NCI-H446 (cell line): ENCODE results near the gene MYO1B.

Source experiments
- DNase-seq, 2 experiments: peaks; one replicate each; lab custom pipeline; 2025; lab: John Stamatoyannopoulos, UW

The MYO1B gene

DNA sequence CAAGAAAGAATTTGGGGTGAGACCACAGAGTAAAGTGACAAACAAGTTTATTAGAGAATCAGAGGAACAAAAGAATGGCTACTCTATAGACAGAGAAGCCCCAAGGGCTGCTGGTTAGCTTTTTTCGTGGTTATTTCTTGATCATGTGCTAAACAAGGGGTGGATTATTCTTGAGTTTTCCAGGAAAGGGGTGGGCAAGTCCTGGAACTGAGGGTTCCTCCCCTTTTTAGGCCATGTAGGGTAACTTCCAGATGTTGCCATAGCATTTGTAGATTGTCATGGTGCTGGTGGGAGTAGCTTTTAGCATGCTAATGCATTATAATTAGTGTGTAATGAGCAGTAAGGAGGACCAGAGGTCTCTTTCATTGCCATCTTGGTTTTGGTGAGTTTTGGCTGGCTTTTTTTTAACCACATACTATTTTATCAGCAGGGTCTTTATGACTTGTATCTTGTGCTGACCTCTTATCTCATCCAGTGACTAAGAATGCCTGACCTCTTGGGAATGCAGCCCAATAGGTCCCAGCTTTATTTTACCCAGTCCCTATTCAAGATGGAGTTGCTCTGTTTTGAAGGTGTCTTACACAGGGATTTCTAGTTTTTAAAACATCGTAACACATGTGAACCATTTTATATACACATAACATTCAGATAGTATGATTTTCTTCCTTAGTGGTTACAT lies 77.8 kb downstream of the MYO1B start:
- DNase-seq, result no peak

GRCh38 chr2:191325651-191326365 lies 80.6 kb downstream of the MYO1B start:
- no peak for DNase-seq

- no peak for DNase-seq
These were observed 82.3 kb downstream of the MYO1B start for GRCh38 chr2:191327484-191327883.

GRCh38 chr2:191328150-191328809 lies 83.1 kb downstream of the MYO1B start:
- DNase-seq, result no peak

DNA sequence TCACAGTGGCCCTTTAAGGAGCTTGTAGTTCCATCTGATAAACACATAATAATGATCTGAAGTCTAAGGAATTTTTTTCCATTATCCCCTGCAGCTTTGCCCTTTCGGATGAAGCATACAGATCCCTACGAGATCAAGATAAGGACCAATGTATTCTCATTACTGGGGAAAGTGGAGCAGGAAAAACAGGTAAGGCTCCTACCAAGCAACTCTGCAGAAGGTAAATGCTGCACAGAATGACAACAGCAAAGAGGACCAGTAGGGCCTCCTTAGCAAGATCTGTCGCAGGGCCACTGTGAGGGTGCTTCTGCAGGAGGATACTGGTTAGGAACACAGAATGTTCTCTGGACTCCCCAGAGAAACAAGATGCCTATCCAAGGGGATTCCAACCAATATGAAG lies 84.6 kb downstream of the MYO1B start:
- DNase-seq, result no peak

DNA sequence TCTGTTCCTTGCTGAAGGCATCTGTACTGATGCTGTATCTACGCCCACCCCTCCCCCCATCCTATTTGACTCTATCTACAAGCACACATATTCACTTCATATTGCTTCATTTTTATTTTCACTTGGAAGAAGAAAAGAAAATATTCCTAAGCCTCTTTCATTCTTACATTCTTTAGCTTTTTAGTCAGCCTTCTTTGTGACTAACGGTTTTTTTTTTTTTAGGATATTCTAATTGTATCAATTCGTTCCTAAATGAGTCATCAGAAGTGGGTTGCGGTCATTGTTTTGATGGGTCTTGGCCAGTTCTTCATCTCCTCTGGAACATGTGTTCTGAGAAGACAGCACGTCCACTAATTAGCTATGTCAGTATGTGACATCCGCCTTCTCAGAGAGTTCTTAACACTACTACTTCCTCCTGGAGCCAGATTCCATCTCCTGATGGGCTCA lies 88.7 kb downstream of the MYO1B start:
- no peak for DNase-seq

DNA sequence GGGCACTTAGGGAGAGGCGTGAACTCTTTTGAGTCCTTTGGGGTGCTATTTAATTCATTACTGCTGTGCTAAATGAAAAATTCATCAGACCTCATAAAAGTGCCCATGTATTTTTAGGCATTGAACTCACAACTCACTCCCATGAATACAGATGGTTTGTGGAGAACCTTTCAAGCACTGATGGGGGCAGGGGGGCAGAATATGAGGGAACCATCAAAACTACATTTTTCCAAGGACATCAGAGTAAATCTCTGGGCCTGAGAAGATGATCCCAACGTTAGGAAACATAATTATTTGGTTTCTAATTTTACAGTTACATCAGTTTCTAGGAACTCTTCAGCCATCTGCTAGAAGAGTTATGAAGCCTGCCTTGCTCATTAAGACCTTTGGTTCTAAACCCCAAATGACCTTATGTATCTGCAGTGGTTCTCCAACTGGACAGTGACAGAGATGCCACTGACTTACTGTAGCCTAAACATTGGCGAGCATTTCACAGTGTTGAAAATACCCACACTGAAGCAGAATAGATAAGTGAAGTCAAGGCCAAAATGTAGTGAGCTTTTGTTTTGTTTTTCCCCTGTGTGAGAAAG lies 90.8 kb downstream of the MYO1B start:
- no peak for DNase-seq

- DNase-seq, result no peak
These were observed 96.2 kb downstream of the MYO1B start for GRCh38 chr2:191341436-191341835.

- no peak for DNase-seq
These were observed 98.7 kb downstream of the MYO1B start for GRCh38 chr2:191343796-191344338.

DNA sequence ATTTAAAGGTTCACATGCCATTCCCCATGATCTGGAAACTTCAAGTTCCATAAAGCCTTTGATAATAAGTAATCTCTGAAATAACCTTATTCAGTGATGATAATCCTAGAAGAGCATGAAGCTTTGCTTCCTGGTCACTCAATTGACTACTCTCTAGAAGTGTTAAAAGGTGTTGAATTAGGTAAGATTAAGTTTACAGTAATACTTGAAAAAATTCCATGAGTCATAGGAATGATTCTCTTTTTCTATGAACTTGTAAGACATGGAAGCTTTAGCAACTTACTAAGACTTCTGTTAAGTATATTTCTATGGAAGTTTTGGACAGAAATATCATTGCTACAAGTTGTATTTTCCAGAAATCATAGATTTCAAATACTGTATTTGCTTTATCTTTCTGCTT lies 100.6 kb downstream of the MYO1B start:
- DNase-seq, result no peak

- no peak for DNase-seq
These were observed 102.0 kb downstream of the MYO1B start for GRCh38 chr2:191347154-191347553.

DNA sequence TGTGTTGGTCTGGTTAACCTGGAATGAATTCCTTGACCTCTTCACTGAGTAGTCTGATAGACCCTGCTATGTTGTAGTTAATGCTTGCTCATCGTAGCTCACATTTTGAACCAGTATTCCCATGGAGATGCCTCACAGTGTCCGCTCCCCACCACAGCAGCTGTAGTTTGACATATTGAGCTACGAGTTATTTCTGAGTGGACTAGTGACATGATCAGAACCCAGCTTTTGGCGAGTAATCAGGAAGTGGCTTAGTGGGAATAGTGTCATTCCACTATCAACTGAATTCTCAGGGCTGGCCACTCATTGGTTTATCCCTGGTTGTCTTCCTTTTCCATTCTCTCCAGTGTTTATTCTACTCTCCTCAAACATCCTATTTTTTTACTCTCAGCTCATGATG lies 102.7 kb downstream of the MYO1B start:
- no peak for DNase-seq

GRCh38 chr2:191349990-191350389 lies 104.8 kb downstream of the MYO1B start:
- DNase-seq, result no peak

GRCh38 chr2:191350826-191351225 lies 105.6 kb downstream of the MYO1B start:
- no peak for DNase-seq

DNA sequence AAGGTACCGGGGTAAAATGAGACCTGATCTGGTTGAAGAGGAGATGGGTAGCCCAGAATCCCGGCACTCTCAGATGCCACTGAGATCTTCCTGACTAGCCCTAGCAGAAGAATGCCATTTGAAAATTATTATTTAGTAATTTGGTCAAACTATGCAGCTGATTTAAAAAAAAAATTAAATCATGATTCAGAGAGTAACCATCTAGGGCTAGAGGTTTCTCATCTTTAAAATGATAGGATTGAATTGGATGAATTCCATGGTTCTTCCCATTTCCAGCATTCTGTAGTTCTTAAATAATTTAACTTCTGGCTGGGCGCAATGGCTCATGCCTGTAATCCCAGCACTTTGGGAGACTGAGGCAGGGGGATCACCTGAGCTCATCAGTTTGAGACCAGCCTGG lies 106.1 kb downstream of the MYO1B start:
- no peak for DNase-seq

GRCh38 chr2:191351921-191352320 lies 106.7 kb downstream of the MYO1B start:
- DNase-seq, result no peak

- DNase-seq, result no peak
These were observed 107.3 kb downstream of the MYO1B start for GRCh38 chr2:191352536-191352935.

DNA sequence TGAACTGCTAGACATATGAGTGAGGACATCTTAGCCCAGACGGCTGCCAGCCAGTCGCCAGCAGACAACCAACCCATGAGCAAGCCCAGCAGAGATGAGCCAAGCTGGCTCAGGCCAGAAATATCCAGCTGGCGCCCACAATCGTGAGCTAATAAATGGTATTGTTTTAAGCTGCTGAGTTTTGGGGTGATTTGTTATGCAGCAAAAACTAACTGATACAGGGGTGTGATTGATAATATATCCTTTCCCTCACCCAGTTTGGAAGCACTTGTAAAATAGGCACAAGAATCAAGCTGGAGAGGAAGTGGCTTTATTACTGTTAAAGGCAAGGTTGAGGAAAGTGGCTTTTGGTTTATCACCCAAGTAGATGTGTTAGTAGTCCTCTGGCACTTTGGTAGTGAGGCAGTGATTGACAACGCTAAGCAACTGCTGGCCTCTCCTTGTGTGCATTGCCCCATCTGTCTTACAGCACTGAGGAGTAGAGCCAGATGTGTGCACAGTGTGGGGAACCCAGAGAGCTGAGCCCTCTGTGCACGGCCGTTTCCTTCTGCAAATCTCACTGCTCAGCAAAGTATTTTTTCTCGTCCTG lies 110.1 kb downstream of the MYO1B start:
- no peak for DNase-seq

- DNase-seq, result no peak
These were observed 112.5 kb downstream of the MYO1B start for GRCh38 chr2:191357678-191358077.

DNA sequence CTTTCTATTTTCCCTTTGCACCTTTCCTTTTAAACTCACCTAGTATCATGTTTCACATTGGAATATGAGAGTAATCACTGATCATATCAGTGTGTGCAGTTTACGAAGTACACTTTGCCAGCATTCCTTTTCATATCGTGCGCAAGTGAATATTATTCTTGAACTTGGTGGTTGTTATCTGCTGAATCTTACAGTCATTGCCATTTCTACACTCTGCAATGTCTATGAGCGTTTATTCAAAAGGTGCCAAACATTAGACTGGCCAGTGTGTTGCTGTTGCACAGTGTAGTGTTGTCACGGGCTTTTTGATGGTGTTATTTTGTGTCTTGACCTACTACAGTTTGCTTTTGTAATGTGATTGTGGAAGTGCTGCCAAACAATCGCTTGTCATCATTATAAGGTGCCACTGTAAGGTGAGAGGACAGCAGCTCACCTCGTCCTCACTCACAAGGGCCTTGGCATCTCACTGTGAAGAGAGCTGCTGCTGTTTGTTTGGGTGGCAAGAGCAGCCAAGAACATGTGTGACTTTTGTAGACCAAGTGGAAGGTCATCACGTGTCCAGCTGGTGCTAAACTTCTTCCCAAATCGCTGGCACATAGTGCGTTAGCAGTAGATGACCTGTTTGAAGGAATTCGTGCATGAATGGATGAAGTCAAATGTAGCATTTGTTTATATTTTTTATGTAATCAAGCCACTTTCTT lies 113.3 kb downstream of the MYO1B start:
- DNase-seq, result no peak

DNA sequence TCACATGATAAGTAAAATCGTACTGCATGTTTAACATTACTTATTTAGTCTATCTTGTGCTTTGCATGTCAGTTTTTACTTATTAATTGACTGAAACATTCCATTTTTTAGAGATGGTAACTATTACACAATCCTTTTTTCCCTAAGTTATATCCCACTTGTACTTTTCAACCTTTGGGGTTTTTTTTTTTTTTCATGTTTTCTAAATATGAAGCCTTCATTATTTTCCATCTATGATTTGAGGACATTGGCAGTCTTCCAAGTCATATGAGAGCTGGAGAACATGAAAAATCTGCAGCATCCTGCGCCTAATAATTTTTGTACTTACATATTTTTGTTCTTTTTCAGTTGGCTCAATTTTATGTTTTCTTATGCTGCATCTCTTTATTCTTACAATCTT lies 113.9 kb downstream of the MYO1B start:
- peak in 1 of 2 experiments; percentile 20 for DNase-seq
